ELF-1 (cell line): Measurements from ENCODE around the gene EIF2B2.
"Not testable (repeated sequence)": the region's sequence is repeated elsewhere in the genome, so short reads cannot be mapped to it uniquely, and the experiment has no call there.

Experiments
- DNase-seq: peaks from one replicate; pipeline ENCODE4 v3.0.0-alpha.2; 2016; ENCODE audit warnings: low read depth, low spot score

Gene EIF2B2

DNA sequence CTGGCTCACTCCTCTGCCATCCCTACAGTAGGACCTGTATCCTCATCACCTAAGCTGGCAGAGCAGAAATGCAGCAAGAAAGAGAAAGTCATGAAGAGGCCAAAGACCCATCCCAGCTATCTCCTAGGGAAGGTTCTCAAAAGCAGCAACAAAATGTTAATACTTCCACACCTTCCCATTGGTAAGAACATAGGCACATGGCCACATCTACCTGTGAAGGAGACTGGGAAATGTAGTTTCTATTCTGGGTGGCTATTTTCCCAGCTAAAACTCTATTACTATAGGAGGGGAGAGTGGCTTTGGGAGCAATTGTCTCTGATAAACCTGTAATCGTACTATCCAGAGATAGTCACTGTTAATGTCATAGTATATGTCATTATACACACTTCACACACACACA is 13.7 kb upstream of the EIF2B2 start:
- no peak for DNase-seq

- DNase-seq, result not testable (repeated sequence)
Observed at GRCh38 chr14:74994182-74994581, 8.5 kb upstream of the EIF2B2 start.

DNA sequence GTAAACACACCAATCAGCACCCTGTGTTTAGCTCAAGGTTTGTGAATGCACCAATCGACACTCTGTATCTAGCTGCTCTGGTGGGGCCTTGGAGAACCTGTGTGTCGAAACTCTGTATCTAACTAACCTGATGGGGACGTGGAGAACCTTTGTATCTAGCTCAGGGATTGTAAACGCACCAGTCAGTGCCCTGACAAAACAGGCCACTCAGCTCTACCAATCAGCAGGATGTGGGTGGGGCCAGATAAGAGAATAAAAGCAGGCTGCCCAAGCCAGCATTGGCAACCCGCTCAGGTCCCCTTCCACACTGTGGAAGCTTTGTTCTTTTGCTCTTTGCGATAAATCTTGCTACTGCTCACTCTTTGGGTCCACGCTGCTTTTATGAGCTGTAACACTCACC is 6.9 kb upstream of the EIF2B2 start:
- DNase-seq, result not testable (repeated sequence)

DNA sequence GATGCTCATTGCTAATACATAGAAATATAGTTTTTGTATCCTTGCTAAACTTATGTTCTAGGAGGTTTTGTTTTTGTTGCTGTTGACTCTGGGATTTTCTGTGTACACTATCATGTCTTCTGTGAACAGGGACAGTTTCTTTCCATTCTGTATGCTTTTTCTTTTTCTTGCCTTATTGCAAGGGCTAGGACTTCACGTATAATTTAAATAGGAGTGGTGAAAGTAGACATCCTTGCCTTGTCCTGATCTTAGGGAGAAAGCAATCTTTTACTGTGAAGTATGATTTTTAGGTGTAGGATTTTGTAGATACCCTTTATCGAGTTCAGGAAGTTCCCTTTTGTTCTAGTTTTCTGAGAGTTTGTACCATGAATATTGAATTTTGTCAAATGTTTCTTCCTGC is 1.5 kb upstream of the EIF2B2 start:
- DNase-seq, result no peak

DNA sequence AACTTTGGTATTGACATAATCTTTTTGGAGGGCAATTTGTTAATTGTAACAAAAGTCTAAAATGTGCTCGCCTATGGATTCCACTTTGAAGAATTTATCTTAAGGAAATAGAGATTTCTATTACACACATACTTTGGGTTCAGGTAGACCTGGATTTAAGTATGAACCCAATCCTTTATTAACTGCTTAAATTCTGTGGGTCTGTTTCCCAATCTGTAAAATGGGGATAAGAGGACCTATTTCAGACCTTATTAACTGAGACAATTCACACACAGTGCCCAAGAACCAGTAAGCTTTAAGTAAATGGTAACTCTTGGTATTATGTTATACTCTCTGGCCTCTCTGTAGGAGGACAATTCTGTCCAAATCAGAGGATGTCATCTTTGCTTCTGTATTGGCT is 822 bp upstream of the EIF2B2 start:
- DNase-seq, result no peak

DNA sequence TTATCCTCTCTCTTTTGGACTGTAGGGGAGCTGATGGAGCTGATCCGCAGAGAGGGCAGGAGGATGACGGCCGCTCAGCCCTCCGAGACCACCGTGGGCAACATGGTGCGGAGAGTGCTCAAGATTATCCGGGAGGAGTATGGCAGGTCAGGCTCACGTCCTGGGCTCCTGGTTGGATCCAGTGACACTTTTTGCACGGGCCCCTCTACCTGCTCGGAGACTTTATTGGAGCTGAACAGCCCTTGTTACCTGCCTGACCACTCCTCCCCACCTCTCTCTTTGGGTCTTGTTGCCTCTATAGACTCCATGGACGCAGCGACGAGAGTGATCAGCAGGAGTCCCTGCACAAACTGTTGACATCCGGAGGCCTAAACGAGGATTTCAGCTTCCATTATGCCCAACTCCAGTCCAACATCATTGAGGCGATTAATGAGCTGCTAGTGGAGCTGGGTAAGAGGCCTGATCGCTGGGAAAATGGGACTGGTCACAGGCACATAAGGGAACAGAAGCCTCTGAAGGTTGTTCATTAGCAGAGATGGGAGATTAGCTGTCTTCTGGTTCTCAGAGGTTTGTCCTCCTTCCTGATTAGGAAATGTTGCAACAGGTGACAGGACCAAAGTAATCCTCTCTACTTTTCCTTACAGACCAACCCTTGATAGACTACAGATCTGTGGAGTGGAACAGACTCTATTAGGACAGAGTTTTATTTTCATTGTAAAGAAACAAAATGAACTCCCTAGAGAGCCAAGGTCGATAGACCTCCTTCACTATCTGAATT is 718 bp downstream of the EIF2B2 start:
- no peak for DNase-seq

DNA sequence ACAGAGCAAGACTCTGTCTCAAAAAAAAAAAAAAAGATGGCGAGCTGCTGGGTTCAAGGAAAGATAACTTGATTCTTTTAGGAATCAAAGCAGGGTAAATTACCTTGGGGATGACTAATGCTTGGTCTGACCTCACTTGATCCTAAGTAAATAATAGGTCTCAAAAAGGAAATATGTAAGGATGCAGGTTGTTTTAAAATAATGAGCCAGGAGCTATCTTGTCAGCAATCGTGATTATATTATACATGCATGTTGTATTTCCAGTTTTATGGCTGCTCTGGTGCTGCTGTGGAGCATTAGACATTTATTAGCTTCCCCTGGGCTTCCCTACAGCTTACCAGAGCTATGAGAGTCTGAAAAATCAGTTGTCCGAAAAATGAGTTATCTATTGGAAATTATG is 2.6 kb downstream of the EIF2B2 start:
- DNase-seq, result no peak

DNA sequence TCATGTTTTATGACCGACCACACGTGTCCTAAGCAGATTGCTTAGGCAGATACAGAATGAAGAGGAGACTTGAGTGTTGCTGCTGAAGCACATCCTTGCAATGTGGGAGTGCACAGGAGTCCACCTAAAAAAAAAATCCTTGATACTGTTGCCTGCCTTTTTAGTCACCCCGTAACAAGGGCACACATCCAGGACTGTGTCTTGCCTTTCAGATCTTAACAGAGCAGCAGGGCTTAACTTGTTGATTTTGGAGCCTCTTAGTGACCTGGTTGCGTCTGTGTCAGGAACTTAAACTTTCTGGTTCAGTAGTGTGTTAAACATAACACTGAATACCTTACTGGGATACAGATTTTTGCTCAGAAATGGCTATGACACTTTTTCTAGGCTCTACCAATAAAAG is 6.5 kb downstream of the EIF2B2 start:
- DNase-seq, result no peak

GRCh38 chr14:75010472-75011093 is 7.9 kb downstream of the EIF2B2 start:
- no peak for DNase-seq

DNA sequence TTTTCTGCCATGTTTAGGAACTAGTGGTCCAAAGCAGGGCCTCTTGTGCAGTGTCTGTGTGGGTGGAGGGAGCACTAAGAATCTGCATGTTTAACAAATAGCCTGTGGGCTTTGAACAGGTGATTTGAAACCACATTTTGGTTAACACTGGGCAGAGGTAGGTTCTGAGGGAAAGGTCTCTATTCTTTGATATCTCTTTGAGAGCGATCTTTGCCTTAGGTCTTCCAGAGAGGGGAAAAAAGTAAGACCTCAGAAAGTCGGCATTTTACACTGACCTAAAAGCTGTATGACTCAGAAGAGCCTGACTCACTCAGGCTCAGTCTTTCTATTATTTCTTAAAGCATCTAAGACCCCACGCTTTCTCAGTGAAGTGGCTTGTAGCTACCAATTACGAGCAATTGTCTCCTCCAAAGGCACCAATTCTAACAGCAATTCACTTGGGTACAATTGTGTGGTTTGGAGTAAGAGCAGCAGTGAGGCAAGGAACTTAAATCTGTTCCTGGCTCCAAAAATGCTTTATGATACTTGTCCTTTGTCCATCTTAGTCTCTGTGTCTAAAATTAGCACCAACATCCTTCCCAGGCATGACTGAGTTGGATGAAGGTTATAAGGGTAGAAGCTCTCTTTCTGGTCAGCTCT is 8.8 kb downstream of the EIF2B2 start:
- DNase-seq, result no peak

DNA sequence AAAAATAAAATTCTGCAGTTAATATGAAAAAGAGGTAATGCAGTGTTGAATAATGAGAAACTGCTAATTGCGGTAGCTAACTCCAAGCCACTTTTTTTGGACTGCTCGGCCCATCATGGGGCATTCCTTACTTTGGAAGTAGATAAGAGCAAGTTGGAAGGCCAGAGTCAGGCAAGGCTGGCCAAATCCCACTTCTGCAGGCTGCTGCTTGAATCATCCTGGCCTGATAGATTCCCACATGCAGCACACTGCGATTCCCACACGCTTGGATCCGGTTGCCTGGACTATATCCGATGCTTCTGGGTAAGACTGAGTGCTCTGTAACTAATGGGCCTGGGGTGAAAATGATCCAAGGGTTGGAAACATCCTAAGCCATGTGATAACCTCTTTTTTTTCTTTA is 10.6 kb downstream of the EIF2B2 start:
- no peak for DNase-seq

GRCh38 chr14:75015496-75015895 is 12.8 kb downstream of the EIF2B2 start:
- no peak for DNase-seq

DNA sequence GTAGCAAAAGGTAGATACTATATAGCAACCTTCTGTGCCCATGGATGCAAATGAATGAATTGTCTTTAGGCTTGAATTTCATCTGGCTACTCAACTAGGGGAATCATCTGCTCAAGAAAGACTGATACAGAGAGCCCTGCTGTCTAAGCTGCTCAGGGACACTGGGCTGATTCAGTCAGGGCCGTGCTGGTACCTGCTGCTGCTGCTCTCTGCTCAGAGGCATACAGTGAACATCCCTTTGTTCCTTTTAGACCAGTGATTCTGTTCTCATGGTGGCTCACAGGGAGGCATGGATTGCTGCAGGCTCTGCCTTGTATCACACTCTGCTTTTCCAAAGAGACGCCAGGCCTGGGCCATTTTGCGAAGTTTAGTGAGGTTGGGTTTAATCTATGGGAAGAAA is 14.1 kb downstream of the EIF2B2 start:
- DNase-seq, result no peak

DNA sequence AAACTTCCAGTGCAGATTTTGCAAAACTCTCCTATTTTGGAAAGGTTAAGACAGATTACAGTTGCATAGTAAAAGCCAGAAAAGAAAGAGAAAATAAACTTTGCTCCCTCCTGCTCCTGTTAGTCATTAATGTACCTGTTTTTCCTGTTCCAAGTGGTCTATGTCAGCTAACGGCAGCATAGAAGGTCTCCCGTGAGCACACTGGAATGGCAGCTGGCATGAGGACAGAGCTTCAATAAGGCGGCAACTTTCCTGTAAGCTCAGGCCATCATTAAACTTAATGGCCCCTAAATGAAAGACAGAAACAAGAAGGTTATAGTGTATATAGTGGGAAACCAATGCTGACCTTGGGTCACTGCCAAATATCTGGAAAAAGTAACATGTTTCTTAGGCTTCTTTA is 16.0 kb downstream of the EIF2B2 start:
- DNase-seq, result no peak

- DNase-seq, result peak; percentile 19
Observed at GRCh38 chr14:75022655-75023054, 19.9 kb downstream of the EIF2B2 start.

- DNase-seq, result no peak
Observed at GRCh38 chr14:75023108-75023507, 20.4 kb downstream of the EIF2B2 start.

- no peak for DNase-seq
Observed at GRCh38 chr14:75025082-75025481, 22.4 kb downstream of the EIF2B2 start.

DNA sequence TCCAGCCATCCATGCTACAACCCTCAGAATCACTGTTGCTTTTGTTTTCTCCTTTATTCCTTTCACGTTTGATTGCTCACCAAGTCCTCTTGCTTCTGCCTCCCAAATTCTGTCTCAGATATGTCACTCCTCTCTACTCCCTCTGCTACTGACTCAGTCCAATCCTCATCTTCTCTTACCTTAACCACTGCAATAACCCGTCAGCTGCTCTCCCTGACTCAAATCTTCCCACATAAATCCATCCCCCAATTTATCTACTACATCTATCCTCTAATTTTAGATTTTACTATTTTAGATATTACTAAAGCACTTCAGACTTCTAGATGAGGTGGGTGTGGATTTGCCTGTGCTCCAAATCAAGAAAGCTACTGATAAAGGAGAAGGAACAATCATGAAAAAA is 23.2 kb downstream of the EIF2B2 start:
- no peak for DNase-seq

GRCh38 chr14:75030147-75030546 is 27.4 kb downstream of the EIF2B2 start:
- DNase-seq, result no peak

DNA sequence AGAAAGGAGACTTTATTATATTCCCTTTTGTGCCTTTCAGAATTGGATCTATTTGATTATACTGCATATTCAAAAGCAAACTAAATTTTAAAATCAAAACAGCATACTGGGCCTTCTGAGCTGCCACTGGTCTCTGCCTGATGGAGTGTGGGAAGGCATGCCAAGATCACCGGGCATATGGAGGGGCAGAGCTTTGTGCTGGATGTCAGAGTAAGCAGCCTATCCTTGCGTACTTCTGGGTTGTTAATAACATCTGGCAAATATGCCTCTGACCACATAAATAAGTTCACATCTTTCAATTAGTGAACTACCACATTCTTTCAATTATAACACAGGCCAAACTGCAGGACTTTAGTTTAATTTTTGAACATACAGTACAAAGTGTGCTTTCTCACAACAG is 30.2 kb downstream of the EIF2B2 start:
- DNase-seq, result no peak

GRCh38 chr14:75040507-75040906 is 37.8 kb downstream of the EIF2B2 start:
- no peak for DNase-seq

DNA sequence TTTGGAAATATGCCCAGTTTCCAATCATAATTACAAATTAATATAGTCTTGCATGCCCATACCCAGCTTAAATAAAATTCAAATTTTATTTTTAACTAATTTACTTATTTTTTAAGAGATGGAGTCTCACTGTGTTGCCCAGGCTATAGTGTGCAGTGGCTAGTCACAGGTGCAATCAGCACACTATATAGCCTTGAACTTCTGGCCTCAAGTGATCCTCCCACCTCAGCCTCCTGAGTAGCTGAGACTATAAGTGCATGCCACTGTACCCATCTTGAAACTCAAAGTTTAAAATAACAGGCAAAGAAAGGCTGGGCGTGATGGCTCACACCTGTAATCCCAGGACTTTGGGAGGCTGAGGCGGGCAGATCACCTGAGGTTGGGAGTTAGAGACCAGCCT is 38.2 kb downstream of the EIF2B2 start:
- DNase-seq, result no peak

- DNase-seq, result no peak
Observed at GRCh38 chr14:75041613-75042012, 38.9 kb downstream of the EIF2B2 start.
